Cortex of kidney (tissue), 1 donor: ENCODE data around the gene FANCC.

Experiments used
- DNase-seq: peaks from one replicate; lab custom pipeline; 2025; lab: John Stamatoyannopoulos, UW

The FANCC gene

DNA sequence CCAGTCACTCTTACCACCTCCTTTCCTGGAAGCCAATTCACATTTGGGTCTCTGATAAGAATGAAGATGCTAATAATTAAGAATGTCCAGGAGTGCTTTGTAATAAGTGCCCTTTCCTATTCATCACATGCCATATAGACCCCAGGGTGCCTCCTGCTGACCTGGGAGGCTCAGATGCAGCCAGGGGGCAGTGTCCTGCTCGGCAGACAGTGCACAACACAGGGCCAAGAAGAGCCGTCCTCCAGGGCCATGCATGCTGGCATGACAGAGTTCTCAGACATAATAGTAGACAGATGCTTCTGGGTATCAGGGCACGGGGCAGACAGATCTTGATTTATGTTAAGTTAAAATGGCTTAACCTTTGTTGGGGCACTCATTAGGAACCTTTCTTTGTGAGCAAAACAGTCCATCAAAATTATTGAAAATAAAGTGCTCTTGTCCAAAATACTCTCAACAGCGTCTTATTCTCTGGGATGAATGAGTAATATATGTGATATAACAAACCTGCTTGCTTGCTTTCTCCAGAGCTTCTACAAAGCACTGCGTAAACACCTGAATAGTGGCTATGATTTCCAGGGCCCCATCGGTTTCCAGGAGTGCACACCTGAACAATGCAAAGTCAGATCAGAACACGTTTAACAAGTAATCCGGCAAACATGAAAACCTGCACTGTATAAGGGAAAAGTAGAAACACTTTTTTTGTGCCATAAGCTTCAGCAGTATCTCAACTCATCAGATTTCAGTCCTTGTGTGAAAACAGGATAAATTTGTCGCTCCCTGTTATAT, 192.7 kb downstream of the FANCC start:
- no peak for DNase-seq

DNA sequence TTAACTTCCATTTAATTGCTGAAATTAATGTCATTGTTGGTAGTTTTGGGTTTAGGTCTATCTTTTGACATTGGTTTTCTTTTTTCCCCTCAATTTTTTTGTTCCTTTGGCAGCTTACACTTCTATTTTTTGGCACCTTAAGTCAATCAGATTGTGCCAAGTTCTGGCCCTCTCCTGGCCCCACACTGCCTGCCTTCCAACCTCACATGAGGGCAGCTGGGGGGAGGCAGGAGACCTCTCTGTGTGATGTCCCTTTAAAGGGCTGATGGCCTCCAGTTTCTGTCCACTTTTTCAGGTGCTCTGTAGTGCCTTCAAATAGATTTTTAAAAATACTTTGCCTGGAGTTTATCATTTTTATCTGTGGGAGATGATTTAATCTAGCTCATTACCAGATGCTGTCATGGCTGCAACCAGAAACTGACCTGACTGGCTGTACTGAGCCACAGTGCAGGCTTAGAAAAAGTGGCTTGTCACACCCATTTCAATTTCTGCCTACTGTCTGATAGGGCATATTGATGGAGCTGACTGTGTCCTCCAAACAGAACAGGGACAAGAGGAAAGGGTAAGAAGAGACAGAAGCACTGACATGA, 196.6 kb downstream of the FANCC start:
- DNase-seq = no peak

DNA sequence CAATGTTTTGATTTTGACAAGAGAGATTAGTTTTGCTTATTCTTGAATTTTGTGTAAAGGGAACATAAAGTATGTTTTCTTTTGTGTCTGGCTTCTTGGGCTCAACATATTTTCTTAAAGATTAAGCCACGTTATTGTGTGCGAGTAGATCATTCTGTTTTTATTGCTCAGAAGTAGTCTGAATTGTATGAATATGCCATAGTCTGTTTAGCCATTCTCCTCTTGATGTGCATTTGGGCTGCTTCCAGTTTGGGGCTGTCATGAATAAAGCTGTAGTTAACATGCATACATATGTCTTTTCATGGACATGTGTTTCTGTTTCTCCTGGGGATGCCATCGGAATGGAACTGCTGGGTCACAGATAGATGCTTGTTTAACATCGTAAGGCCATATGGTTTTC, 198.9 kb downstream of the FANCC start:
- no peak for DNase-seq

DNA sequence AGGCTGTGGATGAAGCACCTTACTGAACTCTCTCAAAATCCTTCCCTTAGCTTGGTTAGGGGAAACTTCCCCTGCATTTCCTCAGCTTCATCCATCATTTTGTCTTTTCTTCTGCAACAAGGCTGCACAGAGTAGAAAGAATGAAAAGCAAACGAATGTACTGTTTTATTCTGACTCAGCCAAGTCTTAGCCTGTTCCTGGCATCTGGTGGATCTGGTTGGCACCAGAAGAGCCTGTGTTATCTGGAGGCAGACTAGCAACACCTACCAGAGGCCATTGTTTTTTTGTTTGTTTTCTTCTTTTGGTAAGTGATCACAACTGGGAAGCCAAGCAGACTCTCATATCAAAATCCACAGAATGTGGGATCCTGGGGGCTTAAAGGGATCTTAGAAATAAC, 200.7 kb downstream of the FANCC start:
- no peak for DNase-seq

DNA sequence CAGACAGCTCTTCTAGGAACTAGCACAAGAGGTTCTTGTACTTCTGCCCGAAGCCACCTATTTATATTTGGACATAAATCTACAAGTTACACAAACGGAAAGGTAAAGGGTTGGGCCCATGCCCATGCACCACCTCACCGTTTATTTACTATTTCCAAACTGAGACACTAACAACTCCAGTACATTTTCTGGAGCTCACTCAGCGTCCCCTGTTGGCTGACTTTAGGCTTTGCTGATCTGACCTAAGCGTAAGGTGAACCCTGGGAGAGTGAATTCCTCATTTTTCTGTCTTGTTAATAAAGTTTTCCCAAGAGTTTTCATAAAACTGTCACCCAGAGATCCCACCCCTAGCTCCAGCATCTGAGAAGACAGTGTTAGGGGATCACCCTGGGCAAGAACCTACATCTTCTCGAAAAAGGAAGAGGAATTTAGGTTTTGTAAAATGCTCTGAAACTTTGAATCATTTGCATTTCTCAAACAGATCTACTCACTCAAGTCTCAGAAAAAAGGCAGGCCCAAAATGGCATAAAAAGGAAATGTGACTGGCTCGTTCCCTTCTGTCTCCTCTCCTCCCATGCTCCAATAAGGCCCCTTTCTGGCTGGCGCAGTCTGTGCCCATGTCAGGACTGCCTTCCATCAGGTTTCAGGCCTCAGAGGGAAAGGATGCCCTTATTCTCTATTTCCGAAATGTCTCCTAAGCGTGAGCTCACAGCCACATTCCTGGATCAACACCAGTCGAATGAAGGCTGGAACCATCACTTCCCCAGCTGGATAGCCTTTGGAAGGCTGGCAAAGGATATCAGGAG, 201.3 kb downstream of the FANCC start:
- no peak for DNase-seq

DNA sequence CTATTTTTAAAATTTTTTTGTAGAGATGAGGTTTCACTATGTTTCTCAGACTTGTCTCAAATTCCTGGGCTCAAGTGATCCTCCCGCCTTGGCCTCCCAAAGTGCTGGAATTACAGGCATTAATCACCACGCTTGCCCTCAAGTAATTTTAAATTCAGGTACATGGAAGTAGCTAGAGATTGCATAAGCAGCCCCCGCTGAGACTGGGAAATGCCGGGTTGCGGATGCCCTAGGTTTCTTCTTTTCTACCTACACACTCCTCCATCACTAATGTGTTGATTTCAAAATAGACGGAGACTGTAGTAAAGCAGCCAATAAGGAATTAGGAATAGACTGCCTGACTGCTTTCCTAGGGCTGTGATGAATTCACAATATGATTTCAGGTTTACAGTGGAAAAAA, 202.4 kb downstream of the FANCC start:
- DNase-seq = no peak

DNA sequence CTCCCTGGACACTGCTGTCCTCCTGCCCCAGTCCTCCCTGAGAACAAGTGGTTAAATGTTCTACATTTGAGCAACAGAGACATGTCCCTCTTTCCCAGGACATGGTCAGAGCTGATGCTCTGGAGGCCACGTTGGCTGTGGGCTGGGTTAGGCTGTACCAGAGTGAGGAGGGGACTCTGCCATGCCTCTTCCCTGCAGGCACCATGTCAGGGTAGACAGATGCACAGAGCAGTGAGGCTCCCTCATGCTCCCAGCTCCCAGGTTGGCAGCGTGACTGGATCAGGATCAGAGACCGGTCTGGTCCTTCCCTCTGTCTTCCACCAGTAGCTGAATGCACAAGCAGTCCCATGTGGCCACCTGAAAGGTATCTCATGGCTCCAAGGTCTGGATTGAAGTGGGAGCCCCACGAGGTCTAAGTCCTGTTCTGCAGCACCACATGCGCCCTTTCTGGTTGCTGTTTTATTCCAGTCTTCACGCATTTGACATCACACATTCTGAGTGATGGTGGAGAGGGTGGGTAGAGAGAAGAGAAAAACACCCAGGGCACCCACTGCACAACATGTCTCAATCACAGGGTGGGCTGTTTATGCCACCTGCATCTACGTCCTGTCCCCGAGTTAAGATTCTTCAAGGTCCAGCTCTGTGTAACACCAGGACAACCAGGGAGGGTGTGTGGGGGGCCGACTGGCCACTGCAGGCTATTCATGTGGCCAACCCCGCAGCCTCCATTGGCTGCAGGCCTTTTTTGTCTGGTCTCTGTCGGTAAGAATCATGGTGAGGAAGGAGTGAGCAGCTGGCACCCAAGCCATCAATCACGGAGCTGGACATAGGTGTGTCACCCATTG, 204.9 kb downstream of the FANCC start:
- no peak for DNase-seq

DNA sequence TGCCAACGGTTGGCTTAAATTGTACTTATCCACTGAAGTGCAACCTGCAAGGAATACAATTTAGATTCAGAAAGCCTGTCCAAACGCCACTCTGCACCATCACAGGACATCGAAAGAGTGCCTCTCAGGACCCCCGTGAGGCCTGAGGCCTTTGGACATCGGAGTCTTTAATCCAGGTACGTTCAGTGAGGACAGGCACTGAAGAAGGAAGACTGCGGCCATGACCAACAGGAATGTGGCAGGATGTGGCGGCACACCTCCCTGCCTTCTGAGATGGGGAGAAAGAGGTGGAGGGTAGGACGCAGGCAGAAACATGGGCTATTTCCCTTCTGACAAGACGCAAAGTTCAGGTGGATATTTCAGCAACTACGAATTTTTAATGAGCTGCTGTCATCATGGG, 205.8 kb downstream of the FANCC start:
- DNase-seq = no peak

DNA sequence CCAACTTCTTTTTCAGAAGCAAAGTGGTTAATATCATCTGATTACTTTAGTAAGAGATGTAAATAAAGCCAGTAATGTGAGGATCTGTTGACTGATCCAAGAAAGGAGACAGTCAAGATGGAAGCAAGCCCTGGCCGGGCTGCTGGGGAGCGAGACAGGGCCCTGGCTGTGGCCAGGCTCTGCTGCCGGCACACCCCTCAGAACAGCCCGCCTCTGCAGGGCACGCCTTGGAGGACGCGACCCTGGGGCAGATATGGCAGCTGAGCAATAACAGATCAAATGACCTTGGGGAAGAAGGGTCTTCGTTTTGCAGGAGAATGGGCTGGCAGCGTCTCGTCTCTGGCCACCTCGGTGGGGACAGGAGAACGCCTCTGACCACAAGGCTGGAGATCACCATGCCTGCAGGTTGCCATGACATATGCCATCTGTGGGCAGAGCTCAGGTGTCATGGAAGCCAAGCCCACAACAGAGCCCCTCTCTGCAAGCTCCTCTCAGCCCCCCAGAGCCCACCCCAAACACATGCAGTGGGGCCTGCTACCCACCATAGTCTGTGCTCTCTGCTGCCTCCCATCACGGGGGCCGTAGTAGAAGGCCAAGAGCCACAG, 206.5 kb downstream of the FANCC start:
- no peak for DNase-seq

DNA sequence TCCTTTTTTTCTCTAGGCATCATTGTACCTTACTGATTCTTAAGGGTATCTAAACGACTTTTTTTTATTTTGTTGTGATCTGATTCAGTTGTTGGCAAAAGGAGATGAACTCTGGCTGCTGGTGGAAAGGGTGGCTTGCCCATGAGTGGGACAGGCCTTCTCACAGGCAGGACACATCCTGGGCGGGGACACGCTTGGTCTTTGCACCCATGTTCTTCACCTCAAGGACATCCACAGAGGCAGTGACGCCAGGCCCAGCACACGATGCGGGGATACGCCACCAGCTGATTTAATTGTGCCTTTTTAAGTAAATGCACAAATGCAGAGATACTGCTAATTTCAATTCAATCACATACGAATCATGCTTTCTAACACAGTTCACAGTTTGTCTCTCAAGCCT, 208.1 kb downstream of the FANCC start:
- no peak for DNase-seq

DNA sequence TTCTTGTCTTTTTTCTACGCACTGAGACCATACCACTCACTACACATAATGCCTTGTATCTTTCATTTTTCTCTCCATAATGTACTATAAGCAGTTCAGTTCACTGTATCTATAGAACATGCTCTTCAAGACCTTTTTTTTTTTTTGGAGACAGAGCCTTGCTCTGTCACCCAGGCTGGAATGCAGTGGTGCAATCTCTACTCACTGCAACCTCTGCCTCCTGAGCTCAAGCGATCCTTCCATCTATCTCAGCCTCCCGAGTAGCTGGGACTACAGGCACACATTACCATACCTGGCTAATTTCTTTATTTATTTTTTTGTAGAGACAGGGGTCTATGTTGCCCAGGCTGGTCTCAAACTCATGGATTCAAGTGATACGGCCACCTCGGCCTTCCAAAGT, 208.7 kb downstream of the FANCC start:
- no peak for DNase-seq

DNA sequence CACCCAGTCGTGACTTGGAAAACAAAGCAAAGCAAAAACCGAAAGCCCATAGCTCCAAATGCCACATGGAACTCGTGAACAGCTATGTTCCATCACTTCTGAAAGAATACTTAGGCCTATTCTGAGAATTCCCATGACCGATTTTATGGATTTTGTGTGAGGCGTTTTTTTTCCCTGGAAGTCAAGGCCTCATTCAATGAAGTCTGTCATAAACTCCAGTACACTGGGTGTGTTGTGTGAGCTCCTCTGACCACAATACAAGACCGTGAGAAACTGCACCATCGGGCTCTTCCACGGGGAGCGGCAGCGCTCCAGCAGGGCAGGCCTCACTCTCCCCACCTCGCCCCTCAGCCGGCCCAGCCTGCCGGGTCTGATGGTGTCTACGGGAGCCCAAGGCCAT, 209.5 kb downstream of the FANCC start:
- DNase-seq = no peak

DNA sequence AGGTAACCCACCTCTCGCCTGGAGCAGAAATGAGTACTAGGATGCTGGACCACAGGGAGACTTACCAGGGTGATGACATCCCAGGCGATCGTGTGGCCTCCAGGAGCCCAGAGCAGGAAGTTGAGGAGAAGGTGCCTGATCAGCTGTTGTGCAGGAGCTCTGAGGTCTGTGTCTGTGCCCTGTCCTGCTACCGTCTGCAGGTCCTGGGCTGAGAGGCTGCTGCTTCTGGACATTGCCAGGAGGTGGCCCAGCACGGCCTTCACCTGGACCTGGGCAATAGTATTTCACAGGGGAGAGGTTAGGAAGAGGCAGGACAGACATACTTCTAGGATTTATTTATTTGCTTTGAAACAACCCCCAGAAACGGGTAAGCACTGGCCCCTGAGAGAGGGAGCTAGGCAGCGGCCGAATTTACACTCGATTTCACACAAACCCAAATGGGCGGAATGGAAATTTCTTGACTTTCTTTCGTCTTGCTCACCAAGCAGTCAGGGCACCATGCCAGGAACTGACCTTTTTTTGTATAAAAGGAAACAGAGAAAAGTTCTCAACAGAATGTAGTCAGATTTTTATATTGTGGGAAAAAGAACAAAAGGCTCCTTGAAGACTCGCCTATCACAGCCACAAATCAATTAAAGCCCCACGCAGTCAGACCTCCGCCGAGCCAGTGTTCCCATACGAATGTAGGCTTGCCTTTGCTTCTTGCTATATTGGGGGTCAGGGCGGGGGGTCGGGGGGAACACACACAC, 210.3 kb downstream of the FANCC start:
- no peak for DNase-seq

DNA sequence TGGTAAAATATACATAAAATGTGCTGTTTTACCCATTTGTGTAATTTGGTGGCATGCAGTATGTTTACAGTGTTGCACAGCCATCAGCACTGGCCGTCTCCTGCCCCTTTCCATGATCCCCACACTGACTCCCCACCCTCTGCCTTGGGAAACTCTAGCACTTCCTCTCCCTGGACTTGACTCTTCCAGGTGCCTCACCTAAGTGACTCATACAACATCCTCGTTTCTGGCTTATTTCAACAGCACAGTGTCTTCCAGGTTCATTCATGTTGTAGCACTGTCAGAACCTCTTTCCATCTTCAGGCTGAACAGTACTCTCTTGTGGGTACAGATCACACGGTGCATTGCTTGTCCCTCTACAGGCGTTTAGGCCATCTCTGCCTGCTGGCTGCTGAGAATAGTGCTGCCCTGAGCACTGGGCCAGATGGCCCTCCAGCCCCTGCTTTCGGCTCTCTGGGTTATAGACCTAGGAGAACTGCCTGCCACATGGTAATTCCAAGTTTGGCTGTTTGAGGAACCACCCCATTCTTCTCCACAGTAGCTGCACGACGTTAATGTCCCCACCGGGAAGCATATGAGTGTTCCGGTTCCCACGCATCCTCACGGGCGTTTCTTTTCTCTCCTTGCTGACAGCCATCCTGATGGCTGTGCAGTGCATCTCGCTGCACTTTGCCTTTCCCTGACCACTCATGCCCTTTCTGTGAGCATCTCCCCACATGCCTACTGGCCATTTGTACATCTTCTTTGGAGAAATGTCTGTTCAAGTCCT, 211.8 kb downstream of the FANCC start:
- DNase-seq = no peak

DNA sequence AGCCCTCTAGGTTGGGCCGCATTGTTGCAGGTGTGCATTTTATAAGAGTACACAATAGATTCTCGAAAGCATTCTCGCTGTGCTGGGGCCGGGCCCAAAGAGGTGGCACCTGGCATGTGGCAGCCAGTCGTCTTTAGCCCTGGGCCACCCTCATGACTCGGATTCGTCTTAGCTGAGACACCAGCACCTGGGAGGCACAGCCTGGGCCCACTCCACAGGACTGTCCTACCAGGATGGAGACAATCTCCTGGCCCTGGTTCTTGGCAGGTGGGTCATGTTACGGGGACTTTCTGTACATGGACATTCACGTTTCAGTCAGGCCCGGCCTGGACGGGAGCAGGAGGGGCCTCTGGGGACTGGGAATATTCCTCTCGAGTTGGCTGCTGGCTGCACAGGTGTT, 212.5 kb downstream of the FANCC start:
- DNase-seq = no peak

DNA sequence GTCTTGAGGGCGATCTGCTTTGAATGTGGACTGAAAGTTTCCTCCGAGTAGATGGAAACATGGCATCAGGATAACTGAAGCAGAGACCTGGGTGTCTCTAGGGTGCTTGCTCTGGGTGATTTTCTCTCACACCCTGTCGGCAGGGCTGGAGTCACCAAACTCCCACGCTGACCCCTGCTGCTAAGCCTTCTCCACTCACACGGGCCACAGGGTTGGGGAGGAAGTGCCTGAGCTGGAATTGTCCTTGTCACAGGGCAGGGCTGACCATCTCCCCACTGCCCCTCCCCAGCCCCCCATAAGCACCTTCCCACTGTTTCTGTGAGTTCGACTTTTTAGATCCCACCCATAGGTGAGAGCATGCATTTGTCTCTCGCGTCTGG, 212.9 kb downstream of the FANCC start:
- DNase-seq = no peak

DNA sequence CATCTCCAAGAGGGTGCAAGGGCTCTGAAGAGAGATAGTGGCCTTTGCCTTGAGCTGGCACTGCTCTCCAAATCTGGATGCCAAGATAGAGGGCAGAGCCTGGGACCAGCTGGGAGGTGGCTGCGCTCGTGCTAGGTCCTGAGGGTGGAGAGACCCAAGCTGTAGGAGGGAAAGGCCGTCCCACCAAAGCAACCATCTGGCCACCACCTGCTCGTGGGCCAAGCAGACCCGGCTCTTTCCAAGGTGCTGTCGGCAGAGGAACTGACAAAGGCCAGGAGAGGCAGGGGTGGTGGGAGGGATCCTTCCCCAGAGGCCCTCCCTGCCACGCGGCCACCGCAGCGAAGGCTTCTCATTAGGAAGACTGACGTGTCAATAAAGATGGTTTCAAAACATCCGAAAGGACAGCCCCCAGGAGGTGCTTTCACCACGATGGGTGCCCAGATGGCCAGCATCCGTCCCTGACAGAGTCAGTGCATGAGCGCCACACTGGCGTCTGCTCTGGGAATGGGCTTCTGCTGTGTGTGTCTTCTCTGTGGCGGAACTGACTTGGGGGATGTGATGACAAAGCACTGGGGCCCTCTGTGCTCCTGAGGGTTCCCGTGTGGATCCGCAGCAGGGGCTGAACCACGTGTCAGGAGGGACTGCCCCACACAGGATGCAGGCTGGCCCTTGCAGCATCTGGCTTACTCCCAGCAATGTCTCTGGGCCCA, 213.5 kb downstream of the FANCC start:
- no peak for DNase-seq

DNA sequence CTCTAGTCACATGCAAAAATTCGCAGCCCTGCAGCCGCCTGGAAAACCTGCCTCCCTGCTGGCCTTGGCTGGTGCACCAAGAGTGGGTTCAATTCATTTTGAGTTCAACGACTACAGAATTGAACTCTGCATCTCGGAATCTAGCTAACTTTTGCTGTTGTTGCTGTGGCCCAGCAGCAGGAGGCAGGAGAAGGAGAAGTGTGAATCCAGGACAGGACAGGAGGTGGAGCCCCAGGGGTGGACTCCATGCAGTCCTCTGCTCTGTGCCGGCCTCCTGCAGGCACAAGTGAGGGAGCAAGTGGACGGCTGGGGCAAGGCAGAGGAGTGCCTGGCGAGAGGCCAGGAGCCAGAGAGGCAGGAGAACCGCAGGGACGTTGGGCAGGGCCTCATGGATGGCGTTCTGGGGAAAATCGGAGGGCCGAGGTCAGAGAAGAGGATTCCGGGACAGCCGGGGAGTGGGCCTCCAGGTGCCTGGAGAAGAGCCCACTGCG, 214.2 kb downstream of the FANCC start:
- DNase-seq = no peak

DNA sequence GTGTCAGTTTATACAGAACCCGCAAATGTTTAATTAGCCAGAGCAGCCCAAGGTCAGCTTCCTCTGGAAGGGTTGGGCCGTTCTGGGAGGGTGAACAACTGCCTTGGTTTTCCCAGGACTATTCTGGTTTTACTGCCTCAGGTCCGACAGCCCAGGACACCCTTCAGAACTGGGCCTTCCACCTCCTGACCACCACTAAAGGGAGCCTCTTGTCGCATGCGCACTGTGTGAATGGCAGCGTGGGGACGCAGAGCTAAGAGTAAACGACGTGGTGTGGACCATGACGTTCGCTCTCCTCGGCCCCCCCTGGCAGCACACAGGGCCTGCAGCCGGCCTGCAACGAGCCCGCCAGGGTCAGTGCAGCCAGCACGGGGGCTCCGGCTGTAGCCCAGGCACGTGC, 214.9 kb downstream of the FANCC start:
- no peak for DNase-seq
